Activated CD8-positive, alpha-beta T cell treated with anti-CD3 and anti-CD28 coated beads for 36 hours (primary cell): ENCODE results near the gene TYROBP. TPM values are rescaled to one million over a fixed set of nuclear protein-coding genes. Genes with fewer than 3 reads are reported as not detected.

Experiments
- ATAC-seq: fragments of 200-7000 bp; cut with Tn5 transposase; one replicate; pipeline ENCODE4 v1.10.0; 2021; ENCODE audit warnings: mild to moderate bottlenecking, moderate library complexity
- CTCF ChIA-PET: fragments of 350-600 bp; sonication (Branson Sonifier 250); formaldehyde crosslinking; loops from one replicate; lab custom pipeline; 2021; ENCODE audit warnings: antibody characterized with exemption; lab: Charles Lee
- POLR2A ChIA-PET: fragments of 350-600 bp; sonication (Branson Sonifier 250); formaldehyde crosslinking; loops from one replicate; lab custom pipeline; 2021; ENCODE audit warnings: antibody characterized with exemption; lab: Charles Lee
- DNase-seq: peaks from one replicate; pipeline ENCODE4 v3.0.0-alpha.2; 2020
- H3K27ac Mint-ChIP-seq: one replicate; pipeline ENCODE4 v1.8.0; 2021; ENCODE audit warnings: mild to moderate bottlenecking, mixed read lengths
- H3K27me3 Mint-ChIP-seq: one replicate; pipeline ENCODE4 v1.8.0; 2021; ENCODE audit warnings: mixed read lengths
- H3K36me3 Mint-ChIP-seq: one replicate; pipeline ENCODE4 v1.8.0; 2021; ENCODE audit warnings: low read depth, mixed read lengths
- H3K4me1 Mint-ChIP-seq: one replicate; pipeline ENCODE4 v1.8.0; 2021; ENCODE audit warnings: low read depth, mixed read lengths
- H3K4me3 Mint-ChIP-seq: one replicate; pipeline ENCODE4 v1.8.0; 2021; ENCODE audit warnings: mild to moderate bottlenecking, moderate library complexity, mixed read lengths
- H3K9me3 Mint-ChIP-seq: one replicate; pipeline ENCODE4 v1.8.0; 2021; ENCODE audit warnings: mixed read lengths
- CTCF ChIP-seq: fragments of 200-600 bp; IDR thresholded peaks from one replicate; pipeline ENCODE4 v1.8.0; 2022; ENCODE audit warnings: antibody characterized with exemption, mild to moderate bottlenecking
- intact Hi-C: fragments of 100-400 bp; cut with micrococcal nuclease; formaldehyde crosslinking; loops from one replicate; pipeline ENCODE4 v1.10.0; 2022
- total RNA-seq, 2 experiments: library from RNA; stranded (reverse); gene quantifications; one replicate each; pipeline ENCODE4 v1.2.3, GENCODE V29; 2021

TYROBP gene
- total RNA-seq, 2 experiments from 2014 or later: 0.81 to 1.5 TPM

GRCh38 chr19:35898499-35898809 lies 9.6 kb downstream of the TYROBP start:
- H3K36me3 Mint-ChIP-seq: peaks cover 60% of the 10 kb centered on the region
- POLR2A ChIA-PET: interaction anchor here (3.1 kb wide), 1 partner anchor 14 kb away, joined by 24 read pairs; no protein-coding TSS in a partner anchor

GRCh38 chr19:35897706-35898451 lies 10.2 kb downstream of the TYROBP start:
- Mint-ChIP-seq H3K4me3 (peak overlapping the region; percentile 86), H3K4me1 (peaks cover 35% of the 10 kb centered on the region), H3K27ac (peak overlapping the region; percentile 95), H3K36me3 (peaks cover 60% of the 10 kb centered on the region), H3K9me3 (no peaks in the 10 kb centered on the region), H3K27me3 (no peaks in the 10 kb centered on the region)
- DNase-seq (no peak), ATAC-seq (no peak)
- no peak for TF ChIP-seq CTCF
- ChIA-PET CTCF (interaction anchor here (1.2 kb wide), 1 partner anchor 11 kb away, joined by 3 read pairs; no protein-coding TSS in a partner anchor), POLR2A (interaction anchor here (0.5 to 3.1 kb wide), 3 partner anchors 13 to 674 kb away, joined by 3 to 24 read pairs (median 3); no protein-coding TSS in a partner anchor)
- intact Hi-C loops: no loop called here

More at GRCh38 chr19:35898499-35898809, 9.6 kb downstream of the TYROBP start:
- Mint-ChIP-seq H3K4me1 (peaks cover 38% of the 10 kb centered on the region), H3K4me3 (peak overlapping the region; percentile 86), H3K27ac (peak overlapping the region; percentile 95), H3K9me3 (no peaks in the 10 kb centered on the region), H3K27me3 (no peaks in the 10 kb centered on the region)
- DNase-seq: no peak
- no peak for ATAC-seq
- no peak for TF ChIP-seq CTCF
- intact Hi-C loops: no loop called here
- CTCF ChIA-PET: interaction anchor here (1.2 kb wide), 1 partner anchor 12 kb away, joined by 3 read pairs; no protein-coding TSS in a partner anchor

- Mint-ChIP-seq H3K27me3 (no peaks in the 10 kb centered on the region), H3K27ac (peak overlapping the region; percentile 25), H3K4me3 (peak overlapping the region; percentile 86), H3K9me3 (no peaks in the 10 kb centered on the region), H3K4me1 (peaks cover 29% of the 10 kb centered on the region), H3K36me3 (peaks cover 67% of the 10 kb centered on the region)
- CTCF ChIA-PET: no interaction called here
- POLR2A ChIA-PET: interaction anchor here (0.7 to 3.1 kb wide), 2 partner anchors 12 to 63 kb away, joined by 3 to 24 read pairs; no protein-coding TSS in a partner anchor
- ATAC-seq (no peak), DNase-seq (no peak)
- intact Hi-C loops: no loop called here
- no peak for TF ChIP-seq CTCF
Observed at GRCh38 chr19:35896643-35897040, 11.5 kb downstream of the TYROBP start.

- TF ChIP-seq CTCF: no peak
- intact Hi-C loops: no loop called here
- peaks cover 69% of the 10 kb centered on the region for H3K36me3 Mint-ChIP-seq
- ATAC-seq (no peak), DNase-seq (no peak)
- ChIA-PET CTCF (no interaction called here), POLR2A (interaction anchor here (3.1 kb wide), 1 partner anchor 11 kb away, joined by 24 read pairs; no protein-coding TSS in a partner anchor)
- no peaks in the 10 kb centered on the region for H3K27me3 Mint-ChIP-seq
- peaks cover 27% of the 10 kb centered on the region for H3K4me1 Mint-ChIP-seq
- peak overlapping the region; percentile 86 for H3K4me3 Mint-ChIP-seq
- H3K27ac Mint-ChIP-seq: peak overlapping the region; percentile 54
- H3K9me3 Mint-ChIP-seq: no peaks in the 10 kb centered on the region
Observed at GRCh38 chr19:35895911-35896642, 12.0 kb downstream of the TYROBP start.
